Measurements from ENCODE around the gene C1orf115. TPM values are rescaled to one million over a fixed set of nuclear protein-coding genes. Genes with fewer than 3 reads are reported as not detected.
A peak's percentile ranks its signal among the peaks of the same experiment; 100 is the strongest.

C1orf115 gene
- total RNA-seq, 4 donors from 2014 or later = 10.8 to 24.0 (median 12.4) TPM

- Histone ChIP-seq H3K9me3 (no peaks in the 10 kb centered on the region), H3K27ac (replicated peaks in 1 of 4) (no peak overlapping the region), H3K4me3 (peak overlapping the region; percentile 70 to 84 (median 73)), H3K4me1 (peaks cover 4 to 24% (median 18%) of the 10 kb centered on the region in 4 donors), H3K36me3 (no peaks in the 10 kb centered on the region), H3K27me3 (no peaks in the 10 kb centered on the region)
- 41% methylated on average over 14 of the region's 14 CpGs for WGBS
- TF ChIP-seq EP300 (IDR thresholded peaks at IDR 0.05) = no peak
- no peak for TF ChIP-seq CTCF (IDR thresholded peaks at IDR 0.05)
- no peak for TF ChIP-seq POLR2A (IDR thresholded peaks at IDR 0.05; ENCODE audit: low read depth)
- no peak for TF ChIP-seq POLR2AphosphoS5 (IDR thresholded peaks at IDR 0.05)
- intact Hi-C loops (cut with DNase I) = loop anchor here (2.0 to 5.0 kb wide), 2 partner anchors 43 to 88 kb away; no protein-coding TSS in a partner anchor
- DNase-seq (ENCODE audit: extremely low spot score) = no peak
These were observed 497 bp upstream of the C1orf115 start for GRCh38 chr1:220689666-220690065.

- peaks cover 4 to 24% (median 18%) of the 10 kb centered on the region in 4 donors for H3K4me1 ChIP-seq
- peak overlapping the region; percentile 70 to 84 (median 73) for H3K4me3 ChIP-seq
- 84% methylated on average over 14 of the region's 14 CpGs for WGBS
- intact Hi-C loops (cut with DNase I) = loop anchor here (2.0 to 5.0 kb wide), 2 partner anchors 42 to 86 kb away; no protein-coding TSS in a partner anchor
- peak overlapping the region in 3 of 4 donors; percentile 60 to 71 (median 63) for H3K27ac ChIP-seq (replicated peaks in 1 of 4)
- H3K9me3 ChIP-seq = no peaks in the 10 kb centered on the region
- H3K36me3 ChIP-seq = no peaks in the 10 kb centered on the region
- peak; percentile 77 for DNase-seq (ENCODE audit: extremely low spot score)
- TF ChIP-seq CTCF (IDR thresholded peaks at IDR 0.05) (no peak), EP300 (IDR thresholded peaks at IDR 0.05) (no peak), POLR2AphosphoS5 (IDR thresholded peaks at IDR 0.05) (no peak), POLR2A (IDR thresholded peaks at IDR 0.05; ENCODE audit: low read depth) (no peak)
- no peaks in the 10 kb centered on the region for H3K27me3 ChIP-seq
These were observed 1.0 kb downstream of the C1orf115 start for GRCh38 chr1:220691053-220691684.

GRCh38 chr1:220692436-220693228 is 2.5 kb downstream of the C1orf115 start:
- DNase-seq (ENCODE audit: extremely low spot score) = peak; percentile 68
- Histone ChIP-seq H3K36me3 (peaks cover 0 to 12% (median 7%) of the 10 kb centered on the region in 4 donors), H3K27ac (replicated peaks in 1 of 4) (no peak overlapping the region), H3K4me1 (peaks cover 4 to 24% (median 18%) of the 10 kb centered on the region in 4 donors), H3K9me3 (no peaks in the 10 kb centered on the region), H3K27me3 (no peaks in the 10 kb centered on the region), H3K4me3 (no peak overlapping the region)
- 91% methylated on average over 8 of the region's 8 CpGs for WGBS
- intact Hi-C loops (cut with DNase I) = loop anchor here (5.0 kb wide), 1 partner anchor 85 kb away; no protein-coding TSS in a partner anchor
- TF ChIP-seq POLR2AphosphoS5 (IDR thresholded peaks at IDR 0.05) = no peak
- no peak for TF ChIP-seq EP300 (IDR thresholded peaks at IDR 0.05)
- no peak for TF ChIP-seq POLR2A (IDR thresholded peaks at IDR 0.05; ENCODE audit: low read depth)
- no peak for TF ChIP-seq CTCF (IDR thresholded peaks at IDR 0.05)

- no peaks in the 10 kb centered on the region for H3K27me3 ChIP-seq
- no peak overlapping the region for H3K27ac ChIP-seq (replicated peaks in 1 of 4)
- peak; percentile 87 for DNase-seq (ENCODE audit: extremely low spot score)
- peaks cover under 1 to 18% (median 14%) of the 10 kb centered on the region in 4 donors for H3K4me1 ChIP-seq
- peaks cover 0 to 17% (median 13%) of the 10 kb centered on the region in 4 donors for H3K36me3 ChIP-seq
- WGBS = 94% methylated on average over 8 of the region's 8 CpGs
- intact Hi-C loops (cut with DNase I) = loop anchor here (5.0 kb wide), 1 partner anchor 82 kb away; no protein-coding TSS in a partner anchor
- TF ChIP-seq CTCF (IDR thresholded peaks at IDR 0.05) = no peak
- no peaks in the 10 kb centered on the region for H3K9me3 ChIP-seq
- no peak overlapping the region for H3K4me3 ChIP-seq
These were observed 4.8 kb downstream of the C1orf115 start for GRCh38 chr1:220694866-220695382.

All from esophagus muscularis mucosa (tissue), 4 donors.